ENCODE results near the gene NRXN3.

GRCh38 chr14:79734151-79734550 is 1564.0 kb downstream of the NRXN3 start:
- TF ChIP-seq CTCF (conservative IDR thresholded peaks at IDR 0.05): no peak
- TF ChIP-seq EZH2 (IDR thresholded peaks at IDR 0.05; ENCODE audit: low read depth): no peak

All from PC-9 (cell line).